Gastroesophageal sphincter (tissue), 4 donors: Measurements from ENCODE around the gene DYNC2I2. TPM values are rescaled to one million over a fixed set of nuclear protein-coding genes. Genes with fewer than 3 reads are reported as not detected.

Experiments used
- ATAC-seq: fragments of 150-250 bp; one replicate; pipeline ENCODE4 v1.9.1; 2016; ENCODE audit warnings: mild to moderate bottlenecking, moderate library complexity
- H3K27ac ChIP-seq, 4 donors: fragments of 200-600 bp; sonication (generic) in 3 of 4; 1 replicate in 3 of 4; 2 replicates in 1 of 4; pipeline ENCODE4 v1.5.1; 2016 to 2019
- H3K27me3 ChIP-seq: fragments of 200-600 bp; sonication (generic); one replicate; pipeline ENCODE4 v1.5.1; 2019
- H3K36me3 ChIP-seq, 2 donors: fragments of 200-600 bp; sonication (generic); one replicate each; pipeline ENCODE4 v1.5.1; 2019; ENCODE audit warnings: control low read depth in 1 of 2
- H3K4me1 ChIP-seq, 3 donors: fragments of 200-600 bp; sonication (generic); 1 replicate in 2 of 3; 2 replicates in 1 of 3; pipeline ENCODE4 v1.5.1; 2016 to 2019; ENCODE audit warnings: control low read depth in 2 of 3
- H3K4me3 ChIP-seq, 2 donors: fragments of 200-600 bp; sonication (generic); one replicate each; pipeline ENCODE4 v1.5.1; 2019; ENCODE audit warnings: mild to moderate bottlenecking in 1 of 2, moderate library complexity in 1 of 2
- H3K9me3 ChIP-seq, 3 donors: fragments of 200-600 bp; sonication (generic); one replicate each; pipeline ENCODE4 v1.5.1; 2017 to 2019; ENCODE audit warnings: control low read depth in 2 of 3
- CTCF ChIP-seq, 4 experiments: fragments of 200-600 bp in 2 of 4; fragments of 450-650 bp in 2 of 4; sonication (generic) in 1 of 4; IDR thresholded peaks; one replicate each; pipeline ENCODE4 v1.5.1; 2017 to 2019; ENCODE audit warnings: antibody characterized with exemption in 4 of 4, mild to moderate bottlenecking in 2 of 4, moderate library complexity in 2 of 4
- EP300 ChIP-seq: sonication (generic); formaldehyde crosslinking; IDR thresholded peaks from one replicate; pipeline ENCODE4 v1.6.1; 2017; ENCODE audit warnings: antibody characterized with exemption, mild to moderate bottlenecking
- POLR2A ChIP-seq, 2 donors: fragments of 450-650 bp; IDR thresholded peaks; one replicate each; pipeline ENCODE4 v1.6.1; 2017; ENCODE audit warnings: antibody characterized with exemption in 2 of 2, mild to moderate bottlenecking in 2 of 2, moderate library complexity in 1 of 2
- POLR2AphosphoS5 ChIP-seq: sonication (generic); formaldehyde crosslinking; IDR thresholded peaks from one replicate; pipeline ENCODE4 v1.6.1; 2017; ENCODE audit warnings: antibody characterized with exemption
- WGBS, 2 donors: methylation state at CpG; one replicate each; pipeline ENCODE4 v1.1.5; 2018; ENCODE audit warnings: low coverage in 1 of 2; 5-methylcytosine and 5-hydroxymethylcytosine counted together
- total RNA-seq, 4 donors: library from RNA; depleted of rRNA; stranded (reverse); fragments of >200 nt; gene quantifications; one replicate each; pipeline ENCODE4 v1.1.0, GENCODE V29; 2016

DYNC2I2 gene
- total RNA-seq, 4 donors from 2014 or later, result 28.3 to 47.0 (median 37.7) TPM

GRCh38 chr9:128627127-128627715, 29.4 kb downstream of the DYNC2I2 start:
- peak overlapping the region in 2 of 4 donors; percentile 64 to 73 for H3K27ac ChIP-seq
- no peak for ATAC-seq
- H3K9me3 ChIP-seq, result no peaks in the 10 kb centered on the region
- H3K27me3 ChIP-seq, result no peaks in the 10 kb centered on the region
- WGBS, 2 donors, result 100% methylated on average over 1 of the region's 15 CpGs; no CpG with 5 or more reads in 1 of the 2 donors
- H3K36me3 ChIP-seq, result peaks cover 0 to 100% of the 10 kb centered on the region in 2 donors
- TF ChIP-seq POLR2A (IDR thresholded peaks at IDR 0.05), result no peak
- TF ChIP-seq CTCF (IDR thresholded peaks at IDR 0.05), result no peak
- TF ChIP-seq EP300, result no peak
- no peak for TF ChIP-seq POLR2AphosphoS5
- no peak overlapping the region for H3K4me3 ChIP-seq
- peaks cover 0 to 28% (median 10%) of the 10 kb centered on the region in 3 donors for H3K4me1 ChIP-seq

- peaks cover 0 to 100% of the 10 kb centered on the region in 2 donors for H3K36me3 ChIP-seq
- peaks cover 0 to 28% (median 10%) of the 10 kb centered on the region in 3 donors for H3K4me1 ChIP-seq
- TF ChIP-seq EP300, result no peak
- TF ChIP-seq CTCF (IDR thresholded peaks at IDR 0.05), result no peak
- no peak for TF ChIP-seq POLR2AphosphoS5
- no peak for TF ChIP-seq POLR2A (IDR thresholded peaks at IDR 0.05)
- 82 to 91% methylated on average over 4 to 14 of the region's 16 CpGs for WGBS, 2 donors
- ATAC-seq, result no peak
- H3K27me3 ChIP-seq, result no peaks in the 10 kb centered on the region
- no peak overlapping the region for H3K4me3 ChIP-seq
- H3K9me3 ChIP-seq, result no peaks in the 10 kb centered on the region
- no peak overlapping the region for H3K27ac ChIP-seq
Measured at GRCh38 chr9:128626181-128626580, 30.5 kb downstream of the DYNC2I2 start.

- TF ChIP-seq POLR2AphosphoS5 (no peak), EP300 (no peak), POLR2A (IDR thresholded peaks at IDR 0.05) (no peak), CTCF (IDR thresholded peaks at IDR 0.05) (no peak)
- no peak for ATAC-seq
- Histone ChIP-seq H3K9me3 (no peaks in the 10 kb centered on the region), H3K27ac (no peak overlapping the region), H3K4me1 (peaks cover 0 to 28% (median 10%) of the 10 kb centered on the region in 3 donors), H3K36me3 (peaks cover 0 to 100% of the 10 kb centered on the region in 2 donors), H3K4me3 (no peak overlapping the region), H3K27me3 (no peaks in the 10 kb centered on the region)
- WGBS, 2 donors, result 72 to 91% methylated on average over 4 to 7 of the region's 20 CpGs
Measured at GRCh38 chr9:128625391-128626146, 31.1 kb downstream of the DYNC2I2 start.

- Histone ChIP-seq H3K9me3 (no peaks in the 10 kb centered on the region), H3K4me3 (no peak overlapping the region), H3K27ac (no peak overlapping the region), H3K4me1 (peaks cover 0 to 24% (median 10%) of the 10 kb centered on the region in 3 donors), H3K36me3 (peaks cover 0 to 100% of the 10 kb centered on the region in 2 donors), H3K27me3 (no peaks in the 10 kb centered on the region)
- no peak for TF ChIP-seq POLR2A (IDR thresholded peaks at IDR 0.05)
- no peak for TF ChIP-seq EP300
- no peak for TF ChIP-seq POLR2AphosphoS5
- no peak for TF ChIP-seq CTCF (IDR thresholded peaks at IDR 0.05)
- no peak for ATAC-seq
- 77 to 86% methylated on average over 5 to 9 of the region's 10 CpGs for whole genome bisulfite sequencing, 2 donors
Measured at GRCh38 chr9:128624566-128624965, 32.1 kb downstream of the DYNC2I2 start.
